Bronchus fibroblast of lung (primary cell): ENCODE measurements around the gene FAM133A. TPM values are rescaled to one million over a fixed set of nuclear protein-coding genes. Genes with fewer than 3 reads are reported as not detected.

Experiments
- total RNA-seq: library from RNA; depleted of rRNA; stranded (reverse); fragments of >200 nt; gene quantifications from 2 replicates; pipeline ENCODE4 v1.2.3, GENCODE V29; 2015

FAM133A gene
- 0.17 TPM in 1 of 2 replicates, not detected in the other for total RNA-seq

DNA sequence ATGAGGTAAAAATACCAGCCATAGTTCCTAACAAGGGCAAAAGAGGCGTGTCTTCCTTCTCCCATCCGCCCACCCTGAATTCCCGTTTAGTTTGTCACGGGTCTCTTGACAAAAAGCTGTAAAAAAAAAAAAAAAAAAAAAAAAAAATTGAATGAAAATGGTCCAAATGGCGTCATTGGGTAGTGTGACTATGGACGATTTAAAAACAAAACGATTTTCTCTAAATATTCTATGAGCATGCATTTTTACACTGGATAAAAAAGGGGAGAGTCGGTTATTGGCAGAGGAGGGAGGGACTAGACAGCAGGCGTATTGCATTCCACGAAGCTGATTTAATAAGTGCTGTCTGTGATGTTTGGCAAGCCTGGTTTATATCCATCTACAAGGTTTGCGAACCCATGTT, at the start of gene FAM133A:
Gene FAM133A, plus strand, starts transcription at position 338 of the 403 bp plus-strand sequence. CDS start 35,214 bp downstream, outside the sequence.

DNA sequence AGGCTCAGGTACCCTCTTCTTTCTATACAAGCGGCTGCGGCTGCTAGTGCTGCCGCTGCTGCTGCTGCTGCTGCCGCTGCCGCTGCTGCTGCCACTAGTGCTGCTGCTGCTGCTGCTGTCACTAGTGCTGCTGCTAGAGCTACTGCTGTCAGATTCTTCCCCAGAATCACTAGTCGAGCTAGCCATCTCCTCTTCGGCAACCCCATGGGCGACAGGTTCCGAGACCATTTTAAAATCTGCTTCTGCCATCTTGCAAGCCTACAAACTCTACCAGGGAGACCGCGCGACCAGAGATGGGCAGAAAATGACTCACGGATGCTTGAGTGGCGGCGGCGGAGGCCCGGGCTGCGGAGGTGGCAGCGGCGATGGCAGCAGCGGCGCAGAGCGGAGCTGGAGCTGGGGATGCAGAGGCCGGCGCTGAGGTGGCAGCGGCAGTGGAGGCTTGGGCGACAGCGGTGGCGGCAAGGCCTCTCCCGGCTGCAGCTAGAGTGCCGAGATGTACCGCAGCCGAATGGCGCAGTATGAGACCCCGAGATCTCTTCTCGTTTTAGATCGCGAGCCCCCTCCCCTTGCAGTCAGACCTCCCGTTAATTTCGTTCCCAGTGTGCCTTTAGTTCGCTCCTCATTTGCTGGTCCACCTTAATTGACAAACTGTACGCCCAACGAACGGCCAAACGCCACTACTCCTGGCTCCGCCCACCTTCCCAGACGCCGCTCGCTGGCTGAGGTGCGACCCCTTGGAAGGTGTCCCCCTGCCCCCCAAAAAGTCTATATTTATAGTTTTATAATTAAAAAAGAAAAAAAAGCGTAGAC, 744 bp upstream of the FAM133A start, which contains the start of gene NAP1L3:
Gene NAP1L3, minus strand, starts transcription at position 523 of the 813 bp plus-strand sequence. Its CDS starts 274 bp downstream, at position 249.

Other genes with a start within 250 kb of the FAM133A start
- 0.89 and 1.8 TPM in 2 replicates for gene NAP1L3, start 628 bp upstream of the FAM133A start, total RNA-seq